ENCODE measurements around the gene MACF1. TPM values are rescaled to one million over a fixed set of nuclear protein-coding genes. Genes with fewer than 3 reads are reported as not detected.
A peak's percentile ranks its signal among the peaks of the same experiment; 100 is the strongest.

The MACF1 gene
- total RNA-seq, 1 donor from 2014 or later, result 296 TPM

GRCh38 chr1:39173119-39173994 lies 31.1 kb upstream of the MACF1 start:
- DNase-seq (ENCODE audit: low read depth), result no peak
- no peak overlapping the region for H3K4me3 ChIP-seq (ENCODE audit: low read depth, low read length)
- peak; percentile 37 for TF ChIP-seq CTCF (conservative IDR thresholded peaks at IDR 0.05; ENCODE audit: low read depth, low read length)

- no peak overlapping the region for H3K4me3 ChIP-seq (ENCODE audit: low read depth, low read length)
- DNase-seq (ENCODE audit: low read depth), result no peak
- no peak for TF ChIP-seq CTCF (conservative IDR thresholded peaks at IDR 0.05; ENCODE audit: low read depth, low read length)
Observed at GRCh38 chr1:39173995-39174380, 30.5 kb upstream of the MACF1 start.

GRCh38 chr1:39174390-39175081 lies 30.0 kb upstream of the MACF1 start:
- DNase-seq (ENCODE audit: low read depth), result no peak
- TF ChIP-seq CTCF (conservative IDR thresholded peaks at IDR 0.05; ENCODE audit: low read depth, low read length), result no peak
- H3K4me3 ChIP-seq (ENCODE audit: low read depth, low read length), result no peak overlapping the region

GRCh38 chr1:39177706-39178105 lies 26.8 kb upstream of the MACF1 start:
- no peak for DNase-seq (ENCODE audit: low read depth)
- TF ChIP-seq CTCF (conservative IDR thresholded peaks at IDR 0.05; ENCODE audit: low read depth, low read length), result no peak
- H3K4me3 ChIP-seq (ENCODE audit: low read depth, low read length), result no peak overlapping the region

GRCh38 chr1:39178541-39179431 lies 25.7 kb upstream of the MACF1 start:
- H3K4me3 ChIP-seq (ENCODE audit: low read depth, low read length), result peak overlapping the region; percentile 26
- DNase-seq (ENCODE audit: low read depth), result peak; percentile 97
- TF ChIP-seq CTCF (conservative IDR thresholded peaks at IDR 0.05; ENCODE audit: low read depth, low read length), result no peak

GRCh38 chr1:39181311-39181710 lies 23.2 kb upstream of the MACF1 start:
- no peak for DNase-seq (ENCODE audit: low read depth)
- H3K4me3 ChIP-seq (ENCODE audit: low read depth, low read length), result no peak overlapping the region
- TF ChIP-seq CTCF (conservative IDR thresholded peaks at IDR 0.05; ENCODE audit: low read depth, low read length), result no peak

All from epithelial cell of proximal tubule (primary cell).